GM20000 (cell line): Measurements from ENCODE around the gene HNRNPAB.
A peak's percentile ranks its signal among the peaks of the same experiment; 100 is the strongest.
"Not testable (repeated sequence)": the region's sequence is repeated elsewhere in the genome, so short reads cannot be mapped to it uniquely, and the experiment has no call there.

Source experiments
- DNase-seq: peaks from one replicate; pipeline ENCODE4 v3.0.0; 2012; ENCODE audit warnings: low spot score
- CTCF ChIP-seq: IDR thresholded peaks from 2 replicates; pipeline ENCODE4 v1.5.1; 2012; ENCODE audit warnings: mild to moderate bottlenecking, control low read depth; ENCODE audit errors: extremely low read depth, missing control alignments

HNRNPAB gene

GRCh38 chr5:178247481-178248456, 43.4 kb downstream of the HNRNPAB start:
- no peak for DNase-seq
- peak; percentile 7 for TF ChIP-seq CTCF

- TF ChIP-seq CTCF, result no peak
- no peak for DNase-seq
These were observed 44.4 kb downstream of the HNRNPAB start for GRCh38 chr5:178248750-178249149.

- DNase-seq, result no peak
- no peak for TF ChIP-seq CTCF
These were observed 45.1 kb downstream of the HNRNPAB start for GRCh38 chr5:178249191-178249989.

GRCh38 chr5:178250263-178250662, 45.9 kb downstream of the HNRNPAB start:
- no peak for TF ChIP-seq CTCF
- DNase-seq, result no peak

GRCh38 chr5:178252258-178252657, 47.9 kb downstream of the HNRNPAB start:
- TF ChIP-seq CTCF, result no peak

GRCh38 chr5:178253632-178254031, 49.3 kb downstream of the HNRNPAB start:
- not testable (repeated sequence) for DNase-seq

More at GRCh38 chr5:178252258-178252657, 47.9 kb downstream of the HNRNPAB start:
- no peak for DNase-seq

GRCh38 chr5:178256746-178257145, 52.4 kb downstream of the HNRNPAB start:
- DNase-seq, result no peak
- no peak for TF ChIP-seq CTCF
